H1 (cell line): ENCODE data around the gene KIF23. TPM values are rescaled to one million over a fixed set of nuclear protein-coding genes. Genes with fewer than 3 reads are reported as not detected.

Experiments
- CTCF ChIA-PET: fragments of 300-600 bp; sonication (Branson Sonifier 250); formaldehyde crosslinking; loops from one replicate; lab custom pipeline; 2021; ENCODE audit not compliant: partially characterized antibody; lab: Charles Lee
- POLR2A ChIA-PET: fragments of 300-600 bp; sonication (Branson Sonifier 250); formaldehyde crosslinking; loops from one replicate; lab custom pipeline; 2021; ENCODE audit warnings: inconsistent platforms; ENCODE audit not compliant: partially characterized antibody; lab: Charles Lee
- DNase-seq, 2 experiments: peaks; one replicate each; pipeline versions ENCODE4 v3.0.0 to v3.0.0-alpha.2; 2010 to 2022; ENCODE audit warnings: low spot score in 2 of 2, low read depth in 1 of 2, mixed read lengths in 1 of 2
- FAIRE-seq: peaks from 2 replicates; lab custom pipeline; 2011; peaks lifted over from hg19 to GRCh38; lab: Jason Lieb, UNC
- H2AFZ ChIP-seq: 2 replicates; pipeline ENCODE4 v1.8.1; 2012; ENCODE audit warnings: low read length, inconsistent platforms
- H2AK5ac ChIP-seq: 2 replicates; pipeline ENCODE4 v1.6.1; 2013; ENCODE audit warnings: low read depth, low read length
- H2BK120ac ChIP-seq: replicated peaks from 2 replicates; pipeline ENCODE3; 2013; ENCODE audit warnings: low read depth, low read length, inconsistent platforms
- H2BK12ac ChIP-seq: 2 replicates; pipeline ENCODE4 v1.6.1; 2013; ENCODE audit warnings: low read depth, low read length
- H2BK15ac ChIP-seq: 2 replicates; pipeline ENCODE4 v1.6.1; 2013; ENCODE audit warnings: low read length
- H2BK20ac ChIP-seq: 2 replicates; pipeline ENCODE4 v1.6.1; 2013; ENCODE audit warnings: low read length
- H2BK5ac ChIP-seq: 2 replicates; pipeline ENCODE4 v1.6.1; 2013; ENCODE audit warnings: low read depth, low read length
- H3K14ac ChIP-seq: 2 replicates; pipeline ENCODE4 v1.6.1; 2013; ENCODE audit warnings: inconsistent platforms; ENCODE audit not compliant: insufficient read length
- H3K18ac ChIP-seq: 2 replicates; pipeline ENCODE4 v1.6.1; 2013; ENCODE audit warnings: low read length; ENCODE audit errors: extremely low read depth
- H3K23ac ChIP-seq: 2 replicates; pipeline ENCODE4 v1.6.1; 2013; ENCODE audit warnings: inconsistent platforms; ENCODE audit not compliant: insufficient read length
- H3K23me2 ChIP-seq: 2 replicates; pipeline ENCODE4 v1.6.1; 2013; ENCODE audit warnings: low read depth, low read length
- H3K27ac ChIP-seq: 2 replicates; pipeline ENCODE4 v1.6.1; 2011; ENCODE audit warnings: low read depth, low read length, inconsistent platforms
- H3K27me3 ChIP-seq, 4 experiments: replicated peaks in 1 of 4; 1 replicate in 1 of 4; 2 replicates in 3 of 4; pipeline versions ENCODE4 v1.6.1 to v1.8.1; 2011 to 2013; ENCODE audit warnings: low read length in 3 of 4, mild to moderate bottlenecking in 3 of 4, inconsistent platforms in 2 of 4, mixed read lengths in 2 of 4, moderate library complexity in 1 of 4; ENCODE audit not compliant: control insufficient read depth in 3 of 4, insufficient read depth in 3 of 4; ENCODE audit errors: extremely low read depth in 1 of 4
- H3K36me3 ChIP-seq, 4 experiments: 2 replicates each; pipeline versions ENCODE4 v1.6.1 to v1.8.1; 2011 to 2013; ENCODE audit warnings: mild to moderate bottlenecking in 4 of 4, low read length in 3 of 4, moderate library complexity in 2 of 4, control low read depth in 1 of 4, inconsistent platforms in 1 of 4; ENCODE audit not compliant: insufficient read depth in 4 of 4, control insufficient read depth in 2 of 4
- H3K4ac ChIP-seq: replicated peaks from 2 replicates; pipeline ENCODE3; 2013; ENCODE audit warnings: low read length, low read depth, mixed read lengths, inconsistent platforms; ENCODE audit not compliant: insufficient read length
- H3K4me1 ChIP-seq, 4 experiments: replicated peaks in 1 of 4; 1 replicate in 1 of 4; 2 replicates in 3 of 4; pipeline versions ENCODE4 v1.6.1 to v1.8.1; 2011 to 2013; ENCODE audit warnings: low read length in 3 of 4, inconsistent platforms in 2 of 4, mixed read lengths in 1 of 4; ENCODE audit not compliant: insufficient read depth in 4 of 4, control insufficient read depth in 3 of 4
- H3K4me2 ChIP-seq, 2 experiments: 2 replicates each; pipeline versions ENCODE4 v1.6.1 to v1.8.1; 2011 to 2013; ENCODE audit warnings: low read depth in 2 of 2, low read length in 2 of 2, control low read depth in 1 of 2, inconsistent platforms in 1 of 2, mild to moderate bottlenecking in 1 of 2; ENCODE audit not compliant: insufficient read depth in 1 of 2
- H3K4me3 ChIP-seq, 4 experiments: fragments of 200-600, 300-600 bp in 1 of 4; sonication (generic), shearing (Covaris generic), sonication (Bioruptor Twin) in 1 of 4; 2 replicates each; pipeline versions ENCODE4 v1.5.1 to v1.8.1; 2011 to 2016; ENCODE audit warnings: low read length in 4 of 4, low read depth in 3 of 4, control low read depth in 2 of 4, inconsistent platforms in 2 of 4, mild to moderate bottlenecking in 2 of 4, mixed read lengths in 1 of 4, moderate library complexity in 1 of 4; ENCODE audit not compliant: insufficient read depth in 2 of 4; ENCODE audit errors: extremely low read depth in 1 of 4
- H3K56ac ChIP-seq: replicated peaks from 2 replicates; pipeline ENCODE3; 2013; ENCODE audit warnings: low read depth, mild to moderate bottlenecking, mixed read lengths, low read length, inconsistent platforms; ENCODE audit not compliant: insufficient read length
- H3K79me1 ChIP-seq: 2 replicates; pipeline ENCODE4 v1.6.1; 2013; ENCODE audit warnings: low read depth, low read length, control low read depth
- H3K79me2 ChIP-seq, 2 experiments: 2 replicates each; pipeline versions ENCODE4 v1.6.1 to v1.8.1; 2012 to 2013; ENCODE audit warnings: low read length in 2 of 2, mild to moderate bottlenecking in 2 of 2, inconsistent platforms in 1 of 2; ENCODE audit not compliant: insufficient read depth in 2 of 2, control insufficient read depth in 1 of 2
- H3K9ac ChIP-seq, 4 experiments: replicated peaks in 1 of 4; 1 replicate in 1 of 4; 2 replicates in 3 of 4; pipeline versions ENCODE4 v1.6.1 to v1.8.1; 2011 to 2013; ENCODE audit warnings: low read depth in 3 of 4, low read length in 3 of 4, control low read depth in 2 of 4, mild to moderate bottlenecking in 2 of 4, moderate library complexity in 2 of 4, inconsistent platforms in 1 of 4; ENCODE audit errors: extremely low read depth in 1 of 4
- H3K9me3 ChIP-seq, 2 experiments: 2 replicates each; pipeline versions ENCODE4 v1.6.1 to v1.8.1; 2012 to 2013; ENCODE audit warnings: mild to moderate bottlenecking in 2 of 2, moderate library complexity in 2 of 2, control low read depth in 1 of 2, inconsistent platforms in 1 of 2, low read depth in 1 of 2, low read length in 1 of 2, mixed read lengths in 1 of 2; ENCODE audit not compliant: insufficient read depth in 2 of 2
- H4K20me1 ChIP-seq, 2 experiments: replicated peaks in 1 of 2; 2 replicates each; pipeline versions ENCODE3 to v1.8.1; 2011 to 2013; ENCODE audit warnings: inconsistent platforms in 2 of 2, low read length in 2 of 2, mild to moderate bottlenecking in 1 of 2; ENCODE audit not compliant: insufficient read depth in 2 of 2, control insufficient read depth in 1 of 2
- H4K5ac ChIP-seq: 2 replicates; pipeline ENCODE4 v1.6.1; 2013; ENCODE audit warnings: low read length, low read depth, mixed read lengths, inconsistent platforms; ENCODE audit not compliant: insufficient read length
- H4K8ac ChIP-seq: 2 replicates; pipeline ENCODE4 v1.8.0; 2013; ENCODE audit warnings: mild to moderate bottlenecking, moderate library complexity, low read length, inconsistent platforms; ENCODE audit not compliant: insufficient read depth; ENCODE audit errors: extremely low read depth
- H4K91ac ChIP-seq: replicated peaks from 2 replicates; pipeline ENCODE3; 2013; ENCODE audit warnings: low read length, mixed read lengths, inconsistent platforms; ENCODE audit not compliant: insufficient read length
- CTBP2 ChIP-seq: IDR thresholded peaks from 2 replicates; pipeline ENCODE4 v1.7.0; 2011; ENCODE audit warnings: borderline replicate concordance, mild to moderate bottlenecking, moderate library complexity, mixed read lengths, low read length; ENCODE audit not compliant: insufficient read depth, insufficient read length
- GABPA ChIP-seq: IDR thresholded peaks from 2 replicates; pipeline ENCODE4 v1.6.1; 2011; ENCODE audit warnings: mild to moderate bottlenecking, low read length, moderate library complexity, borderline replicate concordance; ENCODE audit not compliant: insufficient read depth
- HDAC6 ChIP-seq: IDR thresholded peaks from one replicate; pipeline ENCODE4 v1.7.1; 2012; ENCODE audit warnings: low read depth, mild to moderate bottlenecking, inconsistent platforms, low read length, moderate library complexity
- JUND ChIP-seq: IDR thresholded peaks from 2 replicates; pipeline ENCODE4 v1.6.1; 2011; ENCODE audit warnings: mild to moderate bottlenecking, improper control_type of control experiment, low read length
- MAX ChIP-seq: IDR thresholded peaks from 2 replicates; pipeline ENCODE4 v1.6.1; 2012; ENCODE audit warnings: inconsistent platforms
- POU5F1 ChIP-seq: IDR thresholded peaks from 2 replicates; pipeline ENCODE4 v1.6.1; 2011; ENCODE audit warnings: low read depth, mild to moderate bottlenecking, low read length, moderate library complexity
- TBP ChIP-seq: IDR thresholded peaks from 2 replicates; pipeline ENCODE4 v1.6.1; 2011; ENCODE audit warnings: low read depth, low read length, improper control_type of control experiment
- ZNF274 ChIP-seq: IDR thresholded peaks from 2 replicates; pipeline ENCODE4 v1.7.0; 2012; ENCODE audit warnings: low read length, borderline replicate concordance; ENCODE audit errors: extremely low read depth
- WGBS, 2 experiments: shearing (Covaris generic) in 1 of 2; methylation state at CpG; one replicate each; pipeline versions ENCODE4 v1.1.6 to v1.1.7; 2013 to 2015; ENCODE audit warnings: low lambda C conversion rate in 2 of 2, mixed read lengths in 2 of 2, inconsistent platforms in 1 of 2, low coverage in 1 of 2, missing lambda C conversion rate in 1 of 2; ENCODE audit not compliant: insufficient replicate concordance in 2 of 2, insufficient coverage in 1 of 2, insufficient read length in 1 of 2; ENCODE audit errors: extremely low coverage in 1 of 2, missing lambda C conversion rate in 1 of 2; 5-methylcytosine and 5-hydroxymethylcytosine counted together
- polyA plus RNA-seq, 7 experiments: library from polyadenylated mRNA; depleted of rRNA in 3 of 7; stranded (reverse) in 5 of 7; unstranded in 2 of 7; fragments of >200 nt in 5 of 7; fragments of 200-250 nt in 2 of 7; gene quantifications; 1 replicate in 5 of 7; 2 replicates in 1 of 7; 4 replicates in 1 of 7; pipeline versions ENCODE4 v1.2.1 to v1.2.3, GENCODE V29; 2011 to 2013; ENCODE audit warnings: missing spikeins in 2 of 7, mixed read lengths in 2 of 7
- total RNA-seq: library from RNA; stranded (reverse); fragmentation: NEBNext Ultra II Directional; extraction: Animal tissue kit (Norgen Biotek cat#: 25700); gene quantifications from 2 replicates; pipeline ENCODE4 v1.2.1, GENCODE V29; 2021

KIF23 gene
- total and polyA plus RNA-seq, 2 of the 8 experiments (the other 6 are each of a cell fraction or from before 2014, with no cell fraction given) = 26.2 to 77.4 TPM

GRCh38 chr15:69476704-69477473, 62.7 kb downstream of the KIF23 start:
- Histone ChIP-seq H2BK5ac (no peak overlapping the region), H2BK12ac (no peak overlapping the region), H3K4me2 (no peak overlapping the region), H2AK5ac (no peak overlapping the region), H4K91ac (no peak overlapping the region), H3K56ac (no peak overlapping the region), H3K23ac (no peak overlapping the region), H4K8ac (no peak overlapping the region), H3K9ac (no peak overlapping the region), H4K5ac (no peak overlapping the region), H3K4me1 (no peaks in the 10 kb centered on the region), H3K79me1 (no peaks in the 10 kb centered on the region), H3K36me3 (no peaks in the 10 kb centered on the region), H3K27ac (no peak overlapping the region), H3K4ac (no peak overlapping the region), H3K18ac (no peak overlapping the region), H3K79me2 (no peaks in the 10 kb centered on the region), H2BK15ac (no peak overlapping the region), H3K23me2 (no peaks in the 10 kb centered on the region), H3K14ac (no peak overlapping the region), H3K9me3 (peaks cover 0 to 7% of the 10 kb centered on the region in 2 experiments; a peak in 2 of 4 replicates), H2BK20ac (no peak overlapping the region), H4K20me1 (no peaks in the 10 kb centered on the region), H2AFZ (no peak overlapping the region), H3K4me3 (no peak overlapping the region), H2BK120ac (no peak overlapping the region), H3K27me3 (no peaks in the 10 kb centered on the region)
- DNase-seq (no peak), FAIRE-seq (no peak)
- ChIA-PET CTCF (interaction anchor here (0.6 to 7.0 kb wide), 38 partner anchors 8 to 1108 kb away, joined by 3 to 70 read pairs (median 4); no protein-coding TSS in a partner anchor), POLR2A (no interaction called here)
- WGBS, 2 experiments = 89% methylated on average over 9 of the region's 9 CpGs; no CpG with 5 or more reads in 1 of the 2 experiments
- TF ChIP-seq MAX = no peak
- TF ChIP-seq TBP = no peak
- TF ChIP-seq ZNF274 = no peak
- TF ChIP-seq GABPA = no peak
- no peak for TF ChIP-seq HDAC6
- TF ChIP-seq POU5F1 = no peak
- no peak for TF ChIP-seq JUND
- no peak for TF ChIP-seq CTBP2
